Measurements from ENCODE around the gene NR2F2.

The NR2F2 gene

DNA sequence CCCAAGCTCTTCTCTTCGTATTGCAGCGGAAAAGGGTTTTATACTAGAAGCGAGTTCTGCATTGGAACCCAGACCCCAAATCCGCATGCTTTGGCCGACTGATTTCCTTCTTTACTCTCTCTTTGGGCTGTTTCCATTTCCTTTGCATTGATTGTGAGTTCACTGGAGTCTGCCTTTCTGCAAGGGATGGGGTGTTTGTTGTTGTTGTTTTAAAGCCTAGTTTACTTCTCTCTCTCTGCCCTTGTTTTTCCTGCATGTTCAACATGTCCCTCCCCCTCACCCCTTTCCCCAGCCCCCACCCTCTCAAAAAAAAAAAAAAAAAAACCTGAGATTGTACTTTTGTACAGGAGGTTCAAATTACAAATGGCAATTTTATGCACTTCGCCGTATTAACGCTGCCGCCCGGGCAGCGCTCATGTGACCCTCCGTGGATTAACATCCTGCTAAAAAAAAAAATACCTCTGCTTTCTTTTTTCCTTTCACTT, 2.2 kb downstream of the NR2F2 start:
- DNase-seq (ENCODE audit: low read depth): no peak

- DNase-seq (ENCODE audit: low read depth): no peak
Measured at GRCh38 chr15:96333131-96334016, 2.9 kb downstream of the NR2F2 start.

DNA sequence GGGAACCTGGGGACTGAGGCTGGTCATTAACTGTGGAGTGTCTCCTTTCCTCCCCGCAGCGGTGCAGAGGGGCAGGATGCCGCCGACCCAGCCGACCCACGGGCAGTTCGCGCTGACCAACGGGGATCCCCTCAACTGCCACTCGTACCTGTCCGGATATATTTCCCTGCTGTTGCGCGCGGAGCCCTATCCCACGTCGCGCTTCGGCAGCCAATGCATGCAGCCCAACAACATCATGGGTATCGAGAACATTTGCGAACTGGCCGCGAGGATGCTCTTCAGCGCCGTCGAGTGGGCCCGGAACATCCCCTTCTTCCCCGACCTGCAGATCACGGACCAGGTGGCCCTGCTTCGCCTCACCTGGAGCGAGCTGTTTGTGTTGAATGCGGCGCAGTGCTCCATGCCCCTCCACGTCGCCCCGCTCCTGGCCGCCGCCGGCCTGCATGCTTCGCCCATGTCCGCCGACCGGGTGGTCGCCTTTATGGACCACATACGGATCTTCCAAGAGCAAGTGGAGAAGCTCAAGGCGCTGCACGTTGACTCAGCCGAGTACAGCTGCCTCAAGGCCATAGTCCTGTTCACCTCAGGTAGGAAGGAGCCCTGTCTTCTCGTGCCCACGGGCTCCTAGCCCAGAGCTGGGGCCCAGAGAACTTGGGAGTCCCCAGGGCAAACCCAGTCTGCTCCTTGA, 3.7 kb downstream of the NR2F2 start:
- DNase-seq (ENCODE audit: low read depth): no peak

GRCh38 chr15:96334705-96335410, 4.4 kb downstream of the NR2F2 start:
- DNase-seq (ENCODE audit: low read depth): no peak

DNA sequence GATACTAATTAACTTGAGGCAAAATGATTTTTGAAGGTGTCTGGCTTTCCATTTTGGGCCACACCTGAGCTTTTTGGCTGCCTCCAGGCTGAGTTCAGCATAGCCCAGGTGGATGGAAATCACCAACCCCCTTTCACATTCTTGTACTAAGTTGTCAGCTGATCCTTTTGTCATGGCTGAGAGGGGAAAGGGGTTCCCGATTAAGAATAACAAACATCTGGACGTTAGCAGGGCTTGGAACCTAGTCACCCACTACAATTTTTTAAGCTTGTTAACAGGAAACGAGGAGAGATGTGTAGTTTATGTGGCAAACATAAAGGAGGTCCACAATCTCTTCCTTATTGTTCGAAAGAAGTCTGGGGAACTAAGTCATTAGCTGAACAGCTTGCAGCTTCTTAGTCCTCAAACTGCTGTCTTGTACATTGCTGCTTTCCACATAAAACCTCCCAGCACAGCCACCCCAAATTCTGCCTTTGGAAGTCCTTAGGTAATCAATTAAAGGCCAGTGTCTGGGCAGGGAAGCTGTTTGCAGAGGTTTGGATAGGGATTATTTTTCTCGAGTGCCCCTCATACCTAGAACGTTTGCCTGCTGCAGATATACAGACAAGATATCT, 5.0 kb downstream of the NR2F2 start:
- no peak for DNase-seq (ENCODE audit: low read depth)

DNA sequence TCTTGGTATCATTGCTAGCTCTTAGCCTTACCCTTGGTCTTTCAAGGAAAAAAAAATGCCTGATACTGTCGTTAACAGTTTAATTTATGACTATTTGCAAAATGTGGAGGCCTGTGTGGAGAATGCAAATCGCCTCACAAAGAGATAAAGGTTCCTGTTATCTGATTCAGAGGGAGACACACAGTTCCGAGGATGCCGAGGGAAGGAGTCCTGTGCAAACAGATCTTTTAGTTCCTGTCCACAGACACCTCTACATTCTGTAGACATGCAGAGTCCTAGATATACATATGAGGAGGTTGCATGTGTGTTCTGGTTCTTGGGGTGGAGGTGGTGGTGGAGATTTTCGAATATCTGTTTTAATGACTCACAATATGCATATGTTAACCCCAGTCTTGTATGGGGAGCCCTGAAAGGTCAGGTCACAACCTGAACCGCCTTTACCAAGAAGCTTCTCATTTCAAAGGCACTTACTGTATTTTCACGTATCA, 5.7 kb downstream of the NR2F2 start:
- no peak for DNase-seq (ENCODE audit: low read depth)

DNA sequence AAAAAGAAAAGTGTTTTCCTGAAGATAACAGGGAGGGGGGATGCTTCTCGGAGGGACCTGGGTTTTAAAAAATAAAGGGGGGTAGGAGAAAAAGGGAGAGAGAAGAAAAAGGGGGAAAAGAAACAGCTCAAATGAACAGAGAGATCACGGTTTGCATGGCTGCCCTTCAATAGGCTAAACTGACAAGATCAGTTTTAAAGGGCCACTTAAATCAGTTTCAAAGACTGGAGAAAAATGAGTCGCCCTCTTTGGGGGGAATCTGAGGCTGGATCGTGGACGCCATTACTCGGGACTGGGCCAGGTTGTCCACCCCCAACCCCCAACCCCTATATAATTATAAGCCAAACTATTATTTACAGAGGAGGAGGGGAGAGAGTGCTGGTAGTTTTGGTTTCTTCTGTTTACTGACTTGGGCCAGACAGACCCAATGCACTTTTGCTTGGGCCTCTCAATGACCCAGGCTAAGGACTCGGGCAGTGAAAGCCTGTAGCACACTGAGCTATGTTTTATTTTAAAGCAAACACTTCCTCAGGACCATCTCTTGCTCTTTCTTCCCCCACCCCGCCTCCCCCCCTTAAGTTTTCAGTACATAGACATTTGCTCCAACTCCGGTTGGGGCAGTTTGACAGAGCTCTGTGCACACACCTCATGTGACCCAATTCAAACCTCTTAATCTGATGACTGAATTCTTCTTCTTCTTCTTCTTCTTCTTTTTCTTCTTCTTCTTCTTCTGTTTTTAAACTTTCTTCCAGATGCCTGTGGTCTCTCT, 6.3 kb downstream of the NR2F2 start:
- no peak for DNase-seq (ENCODE audit: low read depth)

DNA sequence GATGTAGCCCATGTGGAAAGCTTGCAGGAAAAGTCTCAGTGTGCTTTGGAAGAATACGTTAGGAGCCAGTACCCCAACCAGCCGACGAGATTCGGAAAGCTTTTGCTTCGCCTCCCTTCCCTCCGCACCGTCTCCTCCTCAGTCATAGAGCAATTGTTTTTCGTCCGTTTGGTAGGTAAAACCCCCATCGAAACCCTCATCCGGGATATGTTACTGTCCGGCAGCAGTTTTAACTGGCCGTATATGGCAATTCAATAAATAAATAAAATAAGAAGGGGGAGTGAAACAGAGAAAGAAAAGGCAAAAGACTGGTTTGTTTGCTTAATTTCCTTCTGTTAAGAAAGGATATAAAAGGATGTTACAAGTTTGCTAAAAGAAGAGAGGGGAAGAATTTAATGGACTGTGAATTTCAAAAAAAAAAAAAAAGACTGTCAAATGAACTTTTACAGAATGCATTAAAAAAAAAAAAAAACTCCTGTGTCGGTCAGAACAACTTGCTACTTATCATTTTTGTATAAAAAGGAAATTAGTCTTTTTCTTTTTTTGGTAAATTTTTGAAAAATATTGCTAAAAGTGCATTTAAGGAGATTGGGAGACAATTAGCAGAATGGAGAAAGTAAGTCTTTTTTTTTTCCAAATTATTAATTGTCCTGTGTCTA, 7.0 kb downstream of the NR2F2 start:
- no peak for DNase-seq (ENCODE audit: low read depth)

DNA sequence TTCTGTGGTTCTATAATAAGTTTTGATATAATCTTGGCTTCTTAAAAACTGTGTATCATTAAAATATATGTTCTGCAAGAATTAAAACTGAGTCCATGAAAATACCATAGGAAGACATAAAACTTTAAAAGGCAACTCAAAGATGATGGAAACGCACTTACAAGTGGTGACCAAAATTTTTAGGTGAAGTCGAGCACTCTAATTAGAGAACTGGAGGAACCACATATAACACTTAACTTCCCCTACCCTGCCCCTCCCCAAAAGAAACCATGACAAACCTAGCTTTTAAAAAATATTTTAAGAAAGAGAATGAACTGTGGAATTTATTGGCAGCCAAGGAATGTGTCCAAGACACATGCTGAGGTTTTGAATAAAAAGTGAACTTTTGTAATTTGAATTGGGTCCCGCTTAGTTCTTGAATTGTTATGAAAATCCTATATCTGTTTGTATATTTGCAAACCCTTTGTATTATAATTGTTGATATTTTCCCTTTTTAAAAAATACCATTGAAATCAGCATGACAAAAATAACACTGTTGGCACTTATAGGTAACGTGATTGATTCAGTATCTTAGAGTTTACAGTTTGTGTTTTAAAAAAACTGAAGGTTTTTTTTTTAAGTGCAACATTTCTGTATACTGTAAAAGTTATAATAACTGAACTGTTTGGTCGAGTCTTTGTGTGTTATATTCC, 7.7 kb downstream of the NR2F2 start:
- DNase-seq (ENCODE audit: low read depth): no peak

DNA sequence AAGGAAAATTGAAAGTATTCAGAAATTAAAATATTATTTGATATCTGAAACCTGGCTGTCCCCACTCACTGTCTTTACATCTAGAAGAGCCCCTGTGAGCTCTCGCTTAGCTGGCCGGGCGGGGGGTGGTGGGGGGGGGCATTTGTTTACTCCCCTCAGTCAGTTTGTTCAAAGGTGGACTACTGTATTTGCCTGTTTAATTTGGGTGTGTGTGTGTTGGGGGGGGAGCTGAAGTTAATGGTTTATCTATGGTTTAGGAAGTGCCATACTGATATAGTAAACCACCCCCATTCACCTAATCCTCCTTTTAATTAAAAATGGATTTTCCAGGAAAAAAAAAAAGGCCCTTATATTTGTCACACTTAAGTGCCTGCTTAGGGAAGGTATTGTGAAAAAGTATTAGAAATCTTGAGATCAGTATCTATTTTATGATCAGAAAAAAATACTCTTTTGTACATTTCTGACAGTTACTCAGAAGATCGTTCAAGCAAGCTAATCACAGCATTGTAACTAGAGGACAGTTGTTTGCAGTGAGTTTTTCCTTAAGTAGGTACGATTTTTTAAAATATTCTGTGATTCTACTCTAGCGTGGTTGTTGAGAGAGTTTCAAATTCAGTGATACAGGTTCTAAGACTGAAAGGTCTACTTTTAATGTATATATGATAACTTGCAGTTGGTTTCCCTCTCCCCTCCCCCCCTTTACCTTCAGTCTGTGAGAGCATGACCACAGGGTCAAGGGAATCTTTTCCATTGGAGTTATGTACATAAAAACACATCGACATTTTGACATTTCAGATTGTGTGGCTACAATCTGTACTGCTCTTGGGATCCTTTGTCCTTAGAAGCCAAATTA, 8.5 kb downstream of the NR2F2 start:
- no peak for DNase-seq (ENCODE audit: low read depth)

- DNase-seq (ENCODE audit: low read depth): no peak
Measured at GRCh38 chr15:96339619-96340347, 9.3 kb downstream of the NR2F2 start.

GRCh38 chr15:96340348-96340597, 9.8 kb downstream of the NR2F2 start:
- DNase-seq (ENCODE audit: low read depth): no peak

GRCh38 chr15:96340598-96341512, 10.4 kb downstream of the NR2F2 start:
- DNase-seq (ENCODE audit: low read depth): no peak

DNA sequence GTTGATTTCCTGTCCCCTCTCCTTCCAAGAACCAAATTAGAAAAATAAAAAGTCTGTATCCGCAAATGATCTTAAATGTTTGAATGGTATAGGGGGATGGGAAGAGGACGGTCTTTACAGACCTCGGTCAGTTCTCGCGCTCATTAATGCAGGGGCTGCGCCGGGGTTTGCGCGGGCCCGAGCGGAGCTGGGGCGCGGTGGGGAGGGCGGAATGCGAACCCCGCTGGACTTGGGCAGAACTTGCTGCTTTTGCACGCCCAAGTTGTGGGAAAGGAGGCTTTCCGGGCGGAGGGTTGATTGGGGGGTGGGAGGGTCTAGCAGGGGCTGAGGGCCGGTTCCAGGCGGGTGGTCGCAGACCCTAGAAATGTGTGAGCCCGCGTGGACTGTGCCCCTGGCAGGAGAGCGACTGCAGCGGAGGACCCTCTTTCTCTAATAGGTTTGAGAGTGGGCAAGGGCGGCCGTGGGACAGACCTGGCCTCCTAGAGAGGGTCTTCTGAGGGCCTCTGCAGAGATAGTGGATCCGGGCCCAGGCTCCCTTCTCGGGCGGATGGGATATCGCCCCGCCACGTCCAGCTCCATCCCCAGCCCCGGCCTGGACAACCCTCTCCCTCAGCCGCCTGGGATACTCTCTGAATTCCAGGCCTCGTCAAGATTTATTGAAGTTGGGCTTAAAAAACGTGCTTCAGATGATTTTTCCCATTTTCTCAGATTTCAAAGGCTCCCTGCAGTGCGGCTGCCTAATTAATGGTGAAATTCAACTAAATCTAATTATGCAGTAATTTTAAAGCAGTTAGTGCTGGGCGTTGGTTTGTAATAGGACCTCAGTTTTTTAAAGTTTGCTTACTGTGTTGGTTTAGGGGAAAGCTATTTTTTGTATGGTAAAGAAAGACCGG, 11.3 kb downstream of the NR2F2 start:
- no peak for DNase-seq (ENCODE audit: low read depth)

DNA sequence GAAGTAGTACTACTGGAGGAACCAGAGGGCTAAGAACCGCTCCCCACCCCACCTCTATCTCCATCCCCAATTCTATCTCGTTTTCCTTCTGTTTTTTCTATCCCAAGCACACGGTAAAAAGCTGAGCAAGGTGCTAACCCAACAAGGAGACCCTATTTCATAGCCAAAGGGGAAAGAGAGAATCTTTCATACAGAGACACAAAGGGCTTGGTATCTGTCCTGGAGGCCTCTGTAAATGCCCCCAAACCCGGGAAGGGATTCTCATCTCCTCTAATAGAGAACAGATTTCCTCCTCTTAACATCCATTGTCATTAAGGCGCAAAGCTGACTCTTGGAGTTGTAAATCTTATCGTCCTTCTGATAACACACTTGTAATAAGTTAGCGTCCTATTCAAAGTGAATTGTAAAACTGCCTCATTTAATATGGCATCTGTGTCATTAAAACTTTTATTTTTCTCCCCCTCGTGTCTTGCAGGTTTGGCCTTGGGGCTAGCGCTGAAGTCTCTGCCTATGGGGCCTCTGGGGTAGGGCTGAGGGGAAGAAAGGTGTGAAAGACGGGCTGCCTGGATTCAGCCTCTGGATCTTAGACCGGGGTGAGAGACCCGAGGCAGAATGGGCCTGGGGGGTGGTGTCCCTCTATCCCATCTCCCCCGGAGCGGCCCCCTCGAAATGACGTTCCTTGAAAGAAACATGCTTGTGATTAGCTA, 12.1 kb downstream of the NR2F2 start:
- DNase-seq (ENCODE audit: low read depth): no peak
